Endothelial cell of umbilical vein (primary cell): ENCODE data around the gene MRPL32.

ENCODE experiments used
- EZH2 ChIP-seq: IDR thresholded peaks from 2 replicates; pipeline ENCODE4 v1.6.1; 2012; ENCODE audit warnings: borderline replicate concordance, low read depth, mild to moderate bottlenecking, moderate library complexity, low read length, inconsistent platforms; ENCODE audit not compliant: severe bottlenecking
- FOS ChIP-seq: IDR thresholded peaks from 2 replicates; pipeline ENCODE4 v1.6.1; 2011; ENCODE audit warnings: mild to moderate bottlenecking, low read length, moderate library complexity, borderline replicate concordance; ENCODE audit not compliant: insufficient read depth
- GATA2 ChIP-seq: IDR thresholded peaks from 2 replicates; pipeline ENCODE4 v1.7.0; 2011; ENCODE audit warnings: low read depth, mild to moderate bottlenecking, moderate library complexity, mixed read lengths, low read length; ENCODE audit not compliant: insufficient read length, insufficient read depth
- JUN ChIP-seq: IDR thresholded peaks from 2 replicates; pipeline ENCODE4 v1.6.1; 2011; ENCODE audit warnings: borderline replicate concordance, low read depth; ENCODE audit not compliant: insufficient read length, insufficient read depth
- MYC ChIP-seq: IDR thresholded peaks from one replicate; pipeline ENCODE4 v1.6.1; 2011; ENCODE audit warnings: mild to moderate bottlenecking, low read depth, low read length
- POLR2A ChIP-seq: IDR thresholded peaks from 2 replicates; pipeline ENCODE4 v1.6.1; 2012; ENCODE audit warnings: low read depth, mild to moderate bottlenecking, control low read depth, low read length
- POLR2AphosphoS5 ChIP-seq: IDR thresholded peaks from 2 replicates; pipeline ENCODE4 v1.6.1; 2012; ENCODE audit warnings: low read depth, mild to moderate bottlenecking, control low read depth, low read length, moderate library complexity; ENCODE audit not compliant: insufficient read depth
- TF ChIP-seq, protein P1 (sequence below), 2 donors: IDR thresholded peaks; 1 replicate in 1 of 2; 2 replicates in 1 of 2; pipeline ENCODE4 v1.5.1; 2011; ENCODE audit warnings: low read length in 2 of 2, mild to moderate bottlenecking in 2 of 2, moderate library complexity in 2 of 2, control low read depth in 1 of 2, inconsistent platforms in 1 of 2, low read depth in 1 of 2; ENCODE audit not compliant: insufficient read depth in 1 of 2; ENCODE audit errors: extremely low read depth in 1 of 2
- TF ChIP-seq, protein P2 (sequence below): IDR thresholded peaks from 2 replicates; pipeline ENCODE4 v1.6.1; 2011; ENCODE audit not compliant: insufficient read depth, insufficient read length

DNA sequence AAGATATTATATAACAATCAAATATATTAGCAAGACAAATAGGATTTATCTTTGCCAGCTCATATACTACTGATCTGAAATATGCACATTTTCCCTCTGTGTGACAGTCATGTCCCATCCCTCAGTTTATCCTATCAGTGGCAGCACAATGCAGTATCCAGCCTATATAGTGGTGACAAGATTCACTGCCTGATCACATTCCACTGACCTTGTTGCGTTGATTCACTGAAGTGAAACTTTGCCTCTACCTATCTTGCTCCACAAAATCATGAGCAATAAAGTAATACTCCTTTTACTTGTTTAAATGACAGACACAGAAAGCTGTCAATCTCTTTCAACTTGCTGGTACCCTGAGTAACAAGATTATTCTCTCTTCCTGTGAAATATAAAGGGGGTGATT is 6.5 kb upstream of the MRPL32 start:
- no peak for TF ChIP-seq POLR2A
- no peak for TF ChIP-seq EZH2
- TF ChIP-seq JUN = no peak
- TF ChIP-seq, protein P1, sequence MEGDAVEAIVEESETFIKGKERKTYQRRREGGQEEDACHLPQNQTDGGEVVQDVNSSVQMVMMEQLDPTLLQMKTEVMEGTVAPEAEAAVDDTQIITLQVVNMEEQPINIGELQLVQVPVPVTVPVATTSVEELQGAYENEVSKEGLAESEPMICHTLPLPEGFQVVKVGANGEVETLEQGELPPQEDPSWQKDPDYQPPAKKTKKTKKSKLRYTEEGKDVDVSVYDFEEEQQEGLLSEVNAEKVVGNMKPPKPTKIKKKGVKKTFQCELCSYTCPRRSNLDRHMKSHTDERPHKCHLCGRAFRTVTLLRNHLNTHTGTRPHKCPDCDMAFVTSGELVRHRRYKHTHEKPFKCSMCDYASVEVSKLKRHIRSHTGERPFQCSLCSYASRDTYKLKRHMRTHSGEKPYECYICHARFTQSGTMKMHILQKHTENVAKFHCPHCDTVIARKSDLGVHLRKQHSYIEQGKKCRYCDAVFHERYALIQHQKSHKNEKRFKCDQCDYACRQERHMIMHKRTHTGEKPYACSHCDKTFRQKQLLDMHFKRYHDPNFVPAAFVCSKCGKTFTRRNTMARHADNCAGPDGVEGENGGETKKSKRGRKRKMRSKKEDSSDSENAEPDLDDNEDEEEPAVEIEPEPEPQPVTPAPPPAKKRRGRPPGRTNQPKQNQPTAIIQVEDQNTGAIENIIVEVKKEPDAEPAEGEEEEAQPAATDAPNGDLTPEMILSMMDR (IDR thresholded peaks at IDR 0.05; ENCODE audit: extremely low read depth in 1 of 2, insufficient read depth in 1 of 2, low read depth in 1 of 2, low read length in 2 of 2) = no peak
- no peak for TF ChIP-seq POLR2AphosphoS5
- TF ChIP-seq, protein P2, sequence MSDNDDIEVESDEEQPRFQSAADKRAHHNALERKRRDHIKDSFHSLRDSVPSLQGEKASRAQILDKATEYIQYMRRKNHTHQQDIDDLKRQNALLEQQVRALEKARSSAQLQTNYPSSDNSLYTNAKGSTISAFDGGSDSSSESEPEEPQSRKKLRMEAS = no peak
- no peak for TF ChIP-seq MYC
- no peak for TF ChIP-seq FOS
- no peak for TF ChIP-seq GATA2
